Measurements from ENCODE around the gene ADAMTS17. TPM values are rescaled to one million over a fixed set of nuclear protein-coding genes. Genes with fewer than 3 reads are reported as not detected.

The ADAMTS17 gene
- total RNA-seq, 1 donor from 2014 or later: 4.8 TPM

DNA sequence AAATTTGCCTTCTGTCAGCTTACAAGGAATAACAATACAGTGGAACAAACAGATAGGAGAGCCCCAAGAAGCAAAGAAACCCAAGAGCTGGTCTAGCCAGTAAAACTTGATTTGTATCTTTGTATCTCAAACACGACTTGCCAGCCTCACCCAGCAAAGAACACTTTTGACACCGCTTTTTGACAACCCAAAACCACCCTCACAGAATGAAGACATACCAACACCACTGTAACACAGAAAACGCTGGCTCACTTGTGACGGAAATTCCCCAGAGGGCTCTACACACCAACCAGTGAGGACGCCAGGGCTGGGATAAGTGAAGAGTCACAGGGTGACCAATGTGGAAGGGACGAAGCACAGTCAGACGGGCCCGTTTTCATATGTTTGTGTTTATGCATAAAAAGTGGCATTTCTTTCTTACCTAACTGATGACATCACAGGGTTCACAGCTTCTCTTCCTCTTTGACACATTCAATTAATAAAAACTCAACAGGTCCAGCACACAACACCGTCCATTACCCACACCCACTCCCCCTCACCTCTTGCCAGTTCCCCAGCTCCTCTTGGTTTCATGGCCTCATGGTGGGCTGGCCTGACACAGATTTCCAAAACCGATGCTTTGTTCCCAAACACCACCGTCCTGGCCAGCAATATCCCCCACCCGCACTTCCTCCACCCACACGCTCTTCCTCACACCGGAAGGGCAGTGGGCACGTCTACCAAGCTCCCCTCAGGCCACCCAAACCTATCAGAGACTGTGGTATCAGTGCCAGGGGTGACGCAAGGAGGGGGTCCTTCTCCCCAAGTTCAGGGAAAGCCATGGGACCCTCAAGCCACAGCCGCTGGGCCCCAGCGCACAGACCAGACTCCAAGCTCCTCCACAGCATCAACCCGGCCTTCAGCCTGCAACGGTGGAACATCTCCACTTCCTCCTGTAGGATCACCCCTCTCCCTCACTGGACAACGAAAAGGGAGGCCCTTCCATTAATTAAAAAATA, 94.2 kb downstream of the ADAMTS17 start:
- Mint-ChIP-seq H3K4me3 (ENCODE audit: unreplicated experiment) (no peak overlapping the region), H3K36me3 (ENCODE audit: low read depth, unreplicated experiment) (no peaks in the 10 kb centered on the region), H3K27me3 (ENCODE audit: unreplicated experiment) (peaks cover 3% of the 10 kb centered on the region), H3K9me3 (ENCODE audit: unreplicated experiment) (no peaks in the 10 kb centered on the region), H3K27ac (ENCODE audit: unreplicated experiment) (no peak overlapping the region), H3K4me1 (ENCODE audit: unreplicated experiment) (no peaks in the 10 kb centered on the region)
- TF ChIP-seq, protein P1, sequence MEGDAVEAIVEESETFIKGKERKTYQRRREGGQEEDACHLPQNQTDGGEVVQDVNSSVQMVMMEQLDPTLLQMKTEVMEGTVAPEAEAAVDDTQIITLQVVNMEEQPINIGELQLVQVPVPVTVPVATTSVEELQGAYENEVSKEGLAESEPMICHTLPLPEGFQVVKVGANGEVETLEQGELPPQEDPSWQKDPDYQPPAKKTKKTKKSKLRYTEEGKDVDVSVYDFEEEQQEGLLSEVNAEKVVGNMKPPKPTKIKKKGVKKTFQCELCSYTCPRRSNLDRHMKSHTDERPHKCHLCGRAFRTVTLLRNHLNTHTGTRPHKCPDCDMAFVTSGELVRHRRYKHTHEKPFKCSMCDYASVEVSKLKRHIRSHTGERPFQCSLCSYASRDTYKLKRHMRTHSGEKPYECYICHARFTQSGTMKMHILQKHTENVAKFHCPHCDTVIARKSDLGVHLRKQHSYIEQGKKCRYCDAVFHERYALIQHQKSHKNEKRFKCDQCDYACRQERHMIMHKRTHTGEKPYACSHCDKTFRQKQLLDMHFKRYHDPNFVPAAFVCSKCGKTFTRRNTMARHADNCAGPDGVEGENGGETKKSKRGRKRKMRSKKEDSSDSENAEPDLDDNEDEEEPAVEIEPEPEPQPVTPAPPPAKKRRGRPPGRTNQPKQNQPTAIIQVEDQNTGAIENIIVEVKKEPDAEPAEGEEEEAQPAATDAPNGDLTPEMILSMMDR (IDR thresholded peaks at IDR 0.05; ENCODE audit: unreplicated experiment): no peak
- DNase-seq (ENCODE audit: low spot score): no peak

DNA sequence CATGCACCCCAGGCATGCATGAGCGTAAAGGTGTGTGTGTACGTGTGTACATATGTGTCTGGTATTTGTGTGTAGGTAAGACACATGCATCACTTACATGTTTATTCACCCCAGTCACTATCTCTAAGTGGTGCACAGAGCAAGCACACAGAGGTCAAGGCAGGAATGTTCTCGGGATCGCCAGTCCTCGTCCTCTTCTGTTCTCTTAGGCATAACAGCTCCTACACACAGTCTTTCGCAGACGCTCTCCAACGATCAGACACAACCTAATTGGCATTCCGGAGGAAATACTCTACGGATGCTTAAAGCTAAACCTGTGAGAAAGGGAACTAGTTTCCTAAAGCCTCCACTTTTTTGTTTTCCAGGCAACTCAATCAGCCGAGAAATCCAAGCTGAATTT, 95.9 kb downstream of the ADAMTS17 start:
- H3K36me3 Mint-ChIP-seq (ENCODE audit: low read depth, unreplicated experiment): no peaks in the 10 kb centered on the region
- H3K4me3 Mint-ChIP-seq (ENCODE audit: unreplicated experiment): no peak overlapping the region
- no peaks in the 10 kb centered on the region for H3K4me1 Mint-ChIP-seq (ENCODE audit: unreplicated experiment)
- no peak for DNase-seq (ENCODE audit: low spot score)
- peaks cover 6% of the 10 kb centered on the region for H3K27me3 Mint-ChIP-seq (ENCODE audit: unreplicated experiment)
- TF ChIP-seq, protein P1 (IDR thresholded peaks at IDR 0.05; ENCODE audit: unreplicated experiment): no peak
- no peak overlapping the region for H3K27ac Mint-ChIP-seq (ENCODE audit: unreplicated experiment)
- no peaks in the 10 kb centered on the region for H3K9me3 Mint-ChIP-seq (ENCODE audit: unreplicated experiment)

DNA sequence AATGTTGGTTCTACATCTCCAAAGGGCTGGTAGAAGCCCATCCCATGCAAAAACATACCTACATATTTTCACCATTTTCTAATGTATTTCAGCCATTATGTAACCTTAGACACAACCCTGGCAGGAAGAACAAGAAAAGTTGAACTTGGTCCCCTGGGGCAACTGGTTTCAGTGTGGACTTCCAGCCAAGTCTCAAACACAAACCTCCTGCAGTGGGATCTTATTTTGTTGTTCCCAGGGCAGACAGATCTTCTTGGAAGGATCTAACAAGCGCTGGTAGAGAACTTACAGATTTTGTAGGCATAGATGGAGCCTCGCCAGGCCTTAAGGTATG, 96.3 kb downstream of the ADAMTS17 start:
- TF ChIP-seq, protein P1 (IDR thresholded peaks at IDR 0.05; ENCODE audit: unreplicated experiment): no peak
- Mint-ChIP-seq H3K4me3 (ENCODE audit: unreplicated experiment) (no peak overlapping the region), H3K9me3 (ENCODE audit: unreplicated experiment) (no peaks in the 10 kb centered on the region), H3K4me1 (ENCODE audit: unreplicated experiment) (no peaks in the 10 kb centered on the region), H3K36me3 (ENCODE audit: low read depth, unreplicated experiment) (peaks cover 2% of the 10 kb centered on the region), H3K27me3 (ENCODE audit: unreplicated experiment) (peaks cover 6% of the 10 kb centered on the region), H3K27ac (ENCODE audit: unreplicated experiment) (no peak overlapping the region)
- no peak for DNase-seq (ENCODE audit: low spot score)

DNA sequence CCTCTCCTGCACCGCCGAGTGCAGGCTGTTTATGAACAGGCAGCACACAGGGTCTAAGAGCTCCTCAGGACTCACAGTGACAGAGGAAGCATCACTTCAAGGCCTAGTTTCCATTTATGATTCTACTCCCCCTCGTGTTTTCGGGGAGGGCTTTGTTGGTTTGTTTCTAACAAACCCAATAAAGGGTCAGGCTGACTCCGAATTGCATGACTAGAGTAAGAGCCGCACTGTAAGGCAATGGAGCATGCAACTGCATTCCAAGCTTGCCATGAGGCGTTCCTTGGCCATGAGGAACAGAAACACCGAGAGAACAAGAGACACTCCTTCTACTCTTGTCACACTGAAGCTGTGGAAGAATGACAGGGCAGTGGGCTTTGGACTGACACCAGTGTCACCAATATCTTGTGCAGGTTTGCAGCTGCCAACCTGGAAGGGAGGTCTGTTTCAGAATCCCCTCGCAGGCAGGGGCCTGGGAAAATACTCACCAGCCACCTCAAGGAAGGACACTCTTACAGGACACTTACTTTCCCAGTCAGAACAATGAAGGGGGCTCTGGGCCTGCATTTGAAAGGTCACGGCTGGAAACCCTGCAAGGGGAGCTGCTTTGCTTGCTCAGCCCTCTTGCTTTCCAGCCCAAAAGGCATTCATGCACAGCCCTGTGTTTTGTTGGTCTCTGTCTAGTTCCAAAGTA, 96.8 kb downstream of the ADAMTS17 start:
- no peak overlapping the region for H3K4me3 Mint-ChIP-seq (ENCODE audit: unreplicated experiment)
- H3K9me3 Mint-ChIP-seq (ENCODE audit: unreplicated experiment): no peaks in the 10 kb centered on the region
- H3K27ac Mint-ChIP-seq (ENCODE audit: unreplicated experiment): no peak overlapping the region
- H3K36me3 Mint-ChIP-seq (ENCODE audit: low read depth, unreplicated experiment): peaks cover 5% of the 10 kb centered on the region
- H3K4me1 Mint-ChIP-seq (ENCODE audit: unreplicated experiment): no peaks in the 10 kb centered on the region
- peaks cover 6% of the 10 kb centered on the region for H3K27me3 Mint-ChIP-seq (ENCODE audit: unreplicated experiment)
- DNase-seq (ENCODE audit: low spot score): no peak
- TF ChIP-seq, protein P1 (IDR thresholded peaks at IDR 0.05; ENCODE audit: unreplicated experiment): no peak

DNA sequence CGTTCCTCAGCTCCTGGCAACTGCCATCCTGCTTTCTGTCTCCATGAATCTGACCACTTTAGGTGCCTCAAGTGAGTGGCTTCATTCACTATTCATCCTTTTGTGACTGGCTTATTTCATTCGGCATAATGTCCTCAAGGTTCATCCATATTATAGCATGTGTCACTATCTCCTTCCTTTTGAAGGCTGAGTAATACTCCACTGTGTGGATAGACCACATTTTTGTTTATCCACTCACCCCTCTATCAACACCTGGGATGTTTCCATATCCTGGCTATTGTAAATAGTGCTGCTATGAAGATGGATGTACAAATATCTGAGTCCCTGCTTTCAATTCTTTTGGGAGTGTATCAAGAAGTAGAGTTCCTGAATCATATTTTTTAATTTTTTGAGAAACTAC, 98.8 kb downstream of the ADAMTS17 start:
- Mint-ChIP-seq H3K4me3 (ENCODE audit: unreplicated experiment) (no peak overlapping the region), H3K27ac (ENCODE audit: unreplicated experiment) (no peak overlapping the region), H3K9me3 (ENCODE audit: unreplicated experiment) (no peaks in the 10 kb centered on the region), H3K27me3 (ENCODE audit: unreplicated experiment) (peaks cover 9% of the 10 kb centered on the region), H3K4me1 (ENCODE audit: unreplicated experiment) (no peaks in the 10 kb centered on the region), H3K36me3 (ENCODE audit: low read depth, unreplicated experiment) (peaks cover 5% of the 10 kb centered on the region)
- DNase-seq (ENCODE audit: low spot score): no peak
- TF ChIP-seq, protein P1 (IDR thresholded peaks at IDR 0.05; ENCODE audit: unreplicated experiment): no peak
